HCT116 (cell line): ENCODE data around the gene ZXDA.

Experiments
- CEBPB ChIP-seq: IDR thresholded peaks from 2 replicates; pipeline ENCODE4 v1.6.1; 2012; ENCODE audit warnings: low read depth
- EZH2 ChIP-seq: fragments of 200-600 bp; sonication (generic); IDR thresholded peaks from 2 replicates; pipeline ENCODE4 v1.6.1; 2017; ENCODE audit warnings: antibody characterized with exemption, mixed run types
- POLR2A ChIP-seq: IDR thresholded peaks from 2 replicates; pipeline ENCODE4 v1.7.0; 2011; ENCODE audit warnings: borderline replicate concordance; ENCODE audit not compliant: insufficient read depth, insufficient read length; ENCODE audit errors: extremely low read depth
- POLR2AphosphoS5 ChIP-seq: IDR thresholded peaks from 2 replicates; pipeline ENCODE4 v1.6.1; 2011; ENCODE audit warnings: mild to moderate bottlenecking, low read depth, low read length, moderate library complexity
- SIN3A ChIP-seq: IDR thresholded peaks from 2 replicates; pipeline ENCODE4 v1.6.1; 2012; ENCODE audit warnings: low read depth
- YY1 ChIP-seq: IDR thresholded peaks from 2 replicates; pipeline ENCODE4 v1.6.1; 2011; ENCODE audit warnings: low read length, low read depth, moderate library complexity, mild to moderate bottlenecking; ENCODE audit not compliant: insufficient replicate concordance; ENCODE audit errors: extremely low read depth
- ZFX ChIP-seq: fragments of 450-650 bp; IDR thresholded peaks from 2 replicates; pipeline ENCODE4 v1.6.1; 2017
- ZNF274 ChIP-seq: fragments of 200-500 bp; sonication (Bioruptor generic); IDR thresholded peaks from 2 replicates; pipeline ENCODE4 v1.6.1; 2014; ENCODE audit warnings: mild to moderate bottlenecking, low read depth, low read length, inconsistent platforms
- TF ChIP-seq, protein P1 (sequence below), 3 experiments: fragments of 200-600 bp in 1 of 3; sonication (generic) in 1 of 3; IDR thresholded peaks in 2 of 3; conservative IDR thresholded peaks in 1 of 3; 2 replicates each; pipeline ENCODE4 v1.5.1; 2012 to 2017; ENCODE audit warnings: low read depth in 2 of 3, low read length in 2 of 3, antibody characterized with exemption in 1 of 3, borderline replicate concordance in 1 of 3, control low read depth in 1 of 3, mild to moderate bottlenecking in 1 of 3, mixed read lengths in 1 of 3, mixed run types in 1 of 3, moderate library complexity in 1 of 3; ENCODE audit not compliant: insufficient read depth in 1 of 3
- TF ChIP-seq, protein P2 (sequence below): IDR thresholded peaks from 2 replicates; pipeline ENCODE4 v1.6.1; 2011; ENCODE audit warnings: mild to moderate bottlenecking, low read length, moderate library complexity; ENCODE audit not compliant: insufficient replicate concordance; ENCODE audit errors: extremely low read depth

DNA sequence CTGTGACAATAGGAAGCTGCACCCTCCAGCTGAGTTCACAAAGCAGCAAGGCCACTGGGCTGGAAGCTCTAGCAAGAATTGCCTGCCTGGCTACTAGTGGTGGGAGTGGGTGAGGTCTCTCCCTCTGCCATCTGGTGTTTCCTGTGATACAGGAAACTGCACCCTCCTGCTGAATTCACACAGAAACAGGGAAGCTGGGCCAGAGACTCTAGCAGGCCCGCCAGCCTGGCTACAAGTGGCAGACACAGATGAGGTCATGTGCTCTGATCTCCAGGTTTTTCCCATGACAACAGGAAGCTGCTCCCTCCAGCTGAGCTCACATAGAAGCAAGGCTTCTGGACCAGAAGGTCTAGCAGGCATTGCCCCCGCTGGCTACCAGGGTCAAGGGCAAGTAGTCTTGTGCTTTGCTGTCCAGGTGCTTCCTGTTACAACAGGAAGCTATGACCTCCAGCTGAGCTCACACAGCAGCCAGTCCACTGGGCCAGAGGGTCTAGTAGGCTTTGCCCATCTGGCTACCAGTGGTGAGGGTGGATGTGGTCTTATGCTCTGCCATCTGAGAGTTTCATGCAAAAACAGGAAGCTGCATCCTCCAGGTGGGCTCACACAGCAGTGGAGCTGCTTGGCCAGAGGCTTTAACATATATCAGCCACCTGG, 41.5 kb upstream of the ZXDA start:
- TF ChIP-seq CEBPB (no peak), YY1 (no peak), ZNF274 (no peak), POLR2AphosphoS5 (no peak), ZFX (no peak), POLR2A (no peak), EZH2 (no peak), SIN3A (no peak)
- TF ChIP-seq, protein P1, sequence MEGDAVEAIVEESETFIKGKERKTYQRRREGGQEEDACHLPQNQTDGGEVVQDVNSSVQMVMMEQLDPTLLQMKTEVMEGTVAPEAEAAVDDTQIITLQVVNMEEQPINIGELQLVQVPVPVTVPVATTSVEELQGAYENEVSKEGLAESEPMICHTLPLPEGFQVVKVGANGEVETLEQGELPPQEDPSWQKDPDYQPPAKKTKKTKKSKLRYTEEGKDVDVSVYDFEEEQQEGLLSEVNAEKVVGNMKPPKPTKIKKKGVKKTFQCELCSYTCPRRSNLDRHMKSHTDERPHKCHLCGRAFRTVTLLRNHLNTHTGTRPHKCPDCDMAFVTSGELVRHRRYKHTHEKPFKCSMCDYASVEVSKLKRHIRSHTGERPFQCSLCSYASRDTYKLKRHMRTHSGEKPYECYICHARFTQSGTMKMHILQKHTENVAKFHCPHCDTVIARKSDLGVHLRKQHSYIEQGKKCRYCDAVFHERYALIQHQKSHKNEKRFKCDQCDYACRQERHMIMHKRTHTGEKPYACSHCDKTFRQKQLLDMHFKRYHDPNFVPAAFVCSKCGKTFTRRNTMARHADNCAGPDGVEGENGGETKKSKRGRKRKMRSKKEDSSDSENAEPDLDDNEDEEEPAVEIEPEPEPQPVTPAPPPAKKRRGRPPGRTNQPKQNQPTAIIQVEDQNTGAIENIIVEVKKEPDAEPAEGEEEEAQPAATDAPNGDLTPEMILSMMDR (IDR thresholded peaks at IDR 0.05 in 2 of 3, conservative IDR thresholded peaks at IDR 0.05 in 1 of 3; ENCODE audit: borderline replicate concordance in 1 of 3, insufficient read depth in 1 of 3, low read depth in 2 of 3, low read length in 2 of 3) = no peak
- TF ChIP-seq, protein P2, sequence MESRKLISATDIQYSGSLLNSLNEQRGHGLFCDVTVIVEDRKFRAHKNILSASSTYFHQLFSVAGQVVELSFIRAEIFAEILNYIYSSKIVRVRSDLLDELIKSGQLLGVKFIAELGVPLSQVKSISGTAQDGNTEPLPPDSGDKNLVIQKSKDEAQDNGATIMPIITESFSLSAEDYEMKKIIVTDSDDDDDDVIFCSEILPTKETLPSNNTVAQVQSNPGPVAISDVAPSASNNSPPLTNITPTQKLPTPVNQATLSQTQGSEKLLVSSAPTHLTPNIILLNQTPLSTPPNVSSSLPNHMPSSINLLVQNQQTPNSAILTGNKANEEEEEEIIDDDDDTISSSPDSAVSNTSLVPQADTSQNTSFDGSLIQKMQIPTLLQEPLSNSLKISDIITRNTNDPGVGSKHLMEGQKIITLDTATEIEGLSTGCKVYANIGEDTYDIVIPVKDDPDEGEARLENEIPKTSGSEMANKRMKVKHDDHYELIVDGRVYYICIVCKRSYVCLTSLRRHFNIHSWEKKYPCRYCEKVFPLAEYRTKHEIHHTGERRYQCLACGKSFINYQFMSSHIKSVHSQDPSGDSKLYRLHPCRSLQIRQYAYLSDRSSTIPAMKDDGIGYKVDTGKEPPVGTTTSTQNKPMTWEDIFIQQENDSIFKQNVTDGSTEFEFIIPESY = no peak
